22Rv1 (cell line): ENCODE results near the gene GYS1.

Experiments used
- ZFX ChIP-seq: fragments of 450-650 bp; IDR thresholded peaks from 2 replicates; pipeline ENCODE4 v1.6.1; 2017; ENCODE audit warnings: antibody characterized with exemption, borderline replicate concordance
- TF ChIP-seq, protein P1 (sequence below): fragments of 450-650 bp; IDR thresholded peaks from 2 replicates; pipeline ENCODE4 v1.5.1; 2017; ENCODE audit warnings: mild to moderate bottlenecking

GRCh38 chr19:48992581-48993174, 431 bp downstream of the GYS1 start:
- TF ChIP-seq, protein P1, sequence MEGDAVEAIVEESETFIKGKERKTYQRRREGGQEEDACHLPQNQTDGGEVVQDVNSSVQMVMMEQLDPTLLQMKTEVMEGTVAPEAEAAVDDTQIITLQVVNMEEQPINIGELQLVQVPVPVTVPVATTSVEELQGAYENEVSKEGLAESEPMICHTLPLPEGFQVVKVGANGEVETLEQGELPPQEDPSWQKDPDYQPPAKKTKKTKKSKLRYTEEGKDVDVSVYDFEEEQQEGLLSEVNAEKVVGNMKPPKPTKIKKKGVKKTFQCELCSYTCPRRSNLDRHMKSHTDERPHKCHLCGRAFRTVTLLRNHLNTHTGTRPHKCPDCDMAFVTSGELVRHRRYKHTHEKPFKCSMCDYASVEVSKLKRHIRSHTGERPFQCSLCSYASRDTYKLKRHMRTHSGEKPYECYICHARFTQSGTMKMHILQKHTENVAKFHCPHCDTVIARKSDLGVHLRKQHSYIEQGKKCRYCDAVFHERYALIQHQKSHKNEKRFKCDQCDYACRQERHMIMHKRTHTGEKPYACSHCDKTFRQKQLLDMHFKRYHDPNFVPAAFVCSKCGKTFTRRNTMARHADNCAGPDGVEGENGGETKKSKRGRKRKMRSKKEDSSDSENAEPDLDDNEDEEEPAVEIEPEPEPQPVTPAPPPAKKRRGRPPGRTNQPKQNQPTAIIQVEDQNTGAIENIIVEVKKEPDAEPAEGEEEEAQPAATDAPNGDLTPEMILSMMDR: no peak
- no peak for TF ChIP-seq ZFX
